Measurements from ENCODE around the gene OGFOD1.

OGFOD1 gene

DNA sequence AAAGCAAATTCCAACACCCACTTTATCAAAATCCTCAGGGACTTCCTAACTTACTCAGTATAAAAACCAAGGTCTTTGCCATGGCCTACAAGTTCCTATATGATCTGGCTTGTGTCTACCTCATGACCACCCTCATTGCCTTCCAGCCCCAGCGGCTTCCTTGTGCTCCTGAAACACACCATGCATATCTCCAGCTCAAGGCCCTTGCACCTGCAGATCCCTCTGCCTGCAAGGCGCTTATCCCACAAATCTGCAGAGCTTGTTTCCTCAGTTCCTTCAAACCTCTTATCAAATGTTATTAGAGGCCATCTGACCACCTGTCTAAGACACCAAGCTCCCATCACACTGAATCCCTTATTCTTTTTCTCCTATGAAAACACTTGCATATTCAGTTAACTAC is 65.9 kb downstream of the OGFOD1 start:
- Histone ChIP-seq H3K36me3 (ENCODE audit: low read length) (no peaks in the 10 kb centered on the region), H3K9ac (ENCODE audit: low read length) (no peak overlapping the region), H3K4me2 (ENCODE audit: low read depth, low read length, poor library complexity, severe bottlenecking) (no peak overlapping the region), H4K20me1 (ENCODE audit: low read depth, low read length) (no peaks in the 10 kb centered on the region), H3F3A (ENCODE audit: insufficient read depth) (no peaks in the 10 kb centered on the region), H2AFZ (ENCODE audit: low read depth, low read length, severe bottlenecking) (no peak overlapping the region), H3K27me3 (ENCODE audit: low read length) (no peaks in the 10 kb centered on the region), H3K9me3 (ENCODE audit: insufficient read depth, low read length) (no peaks in the 10 kb centered on the region), H3K4me3 (ENCODE audit: insufficient read depth, low read length, poor library complexity, severe bottlenecking) (no peak overlapping the region), H3K27ac (ENCODE audit: low read depth, low read length) (no peak overlapping the region), H3K9me2 (replicated peaks; ENCODE audit: insufficient read depth, low read length) (no peaks in the 10 kb centered on the region), H3K79me2 (ENCODE audit: insufficient read depth, low read length) (no peaks in the 10 kb centered on the region)
- TF ChIP-seq CTCF (IDR thresholded peaks at IDR 0.05; ENCODE audit: insufficient read depth, low read length, poor library complexity, severe bottlenecking) (no peak), EZH2phosphoT487 (conservative IDR thresholded peaks at IDR 0.05; ENCODE audit: low read length) (no peak)

GRCh38 chr16:56518425-56518824 is 67.1 kb downstream of the OGFOD1 start:
- Histone ChIP-seq H3K4me3 (ENCODE audit: insufficient read depth, low read length, poor library complexity, severe bottlenecking) (no peak overlapping the region), H3K9me3 (ENCODE audit: insufficient read depth, low read length) (no peaks in the 10 kb centered on the region), H3K9me2 (replicated peaks; ENCODE audit: insufficient read depth, low read length) (no peaks in the 10 kb centered on the region), H3K27ac (ENCODE audit: low read depth, low read length) (no peak overlapping the region), H3F3A (ENCODE audit: insufficient read depth) (no peaks in the 10 kb centered on the region), H4K20me1 (ENCODE audit: low read depth, low read length) (no peaks in the 10 kb centered on the region), H3K27me3 (ENCODE audit: low read length) (no peaks in the 10 kb centered on the region), H3K9ac (ENCODE audit: low read length) (no peak overlapping the region), H3K36me3 (ENCODE audit: low read length) (no peaks in the 10 kb centered on the region), H3K4me2 (ENCODE audit: low read depth, low read length, poor library complexity, severe bottlenecking) (no peak overlapping the region), H2AFZ (ENCODE audit: low read depth, low read length, severe bottlenecking) (no peak overlapping the region), H3K79me2 (ENCODE audit: insufficient read depth, low read length) (no peaks in the 10 kb centered on the region)
- TF ChIP-seq EZH2phosphoT487 (conservative IDR thresholded peaks at IDR 0.05; ENCODE audit: low read length) (no peak), CTCF (IDR thresholded peaks at IDR 0.05; ENCODE audit: insufficient read depth, low read length, poor library complexity, severe bottlenecking) (no peak)

DNA sequence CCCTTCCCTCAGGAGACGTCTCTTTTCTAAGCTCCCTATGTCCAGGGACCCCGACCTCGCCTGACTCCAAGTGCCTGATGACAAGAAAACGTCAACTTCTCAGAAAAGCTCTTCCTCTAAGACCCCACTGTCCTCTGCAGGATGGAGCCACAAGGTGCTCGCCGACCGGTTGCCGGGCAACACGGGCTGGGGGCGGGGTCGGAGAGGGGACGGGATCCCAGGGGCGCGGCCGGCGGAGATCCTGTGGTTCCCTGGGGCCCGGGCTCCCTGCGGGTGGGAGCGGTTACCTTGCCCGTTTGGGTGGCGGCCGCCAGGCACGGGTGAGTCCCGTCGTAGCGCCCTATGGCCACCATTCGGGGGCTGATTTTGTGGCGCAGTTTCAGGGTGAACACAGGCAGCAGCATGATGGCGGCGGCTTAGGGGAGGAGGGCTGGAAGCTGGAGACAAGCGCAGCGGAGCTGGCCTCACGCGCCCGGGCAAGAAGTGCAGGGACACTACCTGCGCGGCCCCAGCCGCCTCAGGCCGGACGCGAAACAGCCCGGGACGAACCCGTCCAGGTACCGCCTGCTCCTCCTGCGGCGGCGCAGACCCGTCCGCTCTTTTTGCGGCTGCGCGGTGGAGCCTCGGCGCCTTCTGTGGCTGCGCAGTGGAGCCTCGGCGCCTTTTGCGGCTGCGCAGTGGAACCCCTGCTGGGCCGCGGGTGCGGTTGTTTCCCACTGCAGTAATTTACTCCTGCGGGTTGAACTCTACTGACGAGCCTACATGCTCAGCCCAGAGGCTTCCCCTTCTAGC is 68.3 kb downstream of the OGFOD1 start, which contains the start of gene BBS2:
Gene BBS2, minus strand, starts transcription at position 566 of the 792 bp plus-strand sequence. Its CDS starts 162 bp downstream, at position 404.
- Histone ChIP-seq H3K4me2 (ENCODE audit: low read depth, low read length, poor library complexity, severe bottlenecking) (peak within 1 kb of the TSS; percentile 69), H3F3A (ENCODE audit: insufficient read depth) (no peaks in the 10 kb centered on the region), H3K9me3 (ENCODE audit: insufficient read depth, low read length) (no peaks in the 10 kb centered on the region), H3K9ac (ENCODE audit: low read length) (peak within 1 kb of the TSS; percentile 69), H4K20me1 (ENCODE audit: low read depth, low read length) (no peaks in the 10 kb centered on the region), H3K9me2 (replicated peaks; ENCODE audit: insufficient read depth, low read length) (no peaks in the 10 kb centered on the region), H3K27me3 (ENCODE audit: low read length) (no peaks in the 10 kb centered on the region), H3K27ac (ENCODE audit: low read depth, low read length) (no peak within 1 kb of the TSS; the same call in 1 of the 2 replicates), H3K36me3 (ENCODE audit: low read length) (no peaks in the 10 kb centered on the region), H3K4me3 (ENCODE audit: insufficient read depth, low read length, poor library complexity, severe bottlenecking) (peak within 1 kb of the TSS; percentile 80), H2AFZ (ENCODE audit: low read depth, low read length, severe bottlenecking) (peak within 1 kb of the TSS; percentile 86), H3K79me2 (ENCODE audit: insufficient read depth, low read length) (no peaks in the 10 kb centered on the region)
- TF ChIP-seq CTCF (IDR thresholded peaks at IDR 0.05; ENCODE audit: insufficient read depth, low read length, poor library complexity, severe bottlenecking) = no peak
- TF ChIP-seq EZH2phosphoT487 (conservative IDR thresholded peaks at IDR 0.05; ENCODE audit: low read length) = no peak

All from SU-DHL-6 (cell line).